CD4-positive, alpha-beta T cell treated with Interleukin-4 for 4 hours (primary cell): ENCODE results near the gene OSTN.
"Not testable (repeated sequence)": the region's sequence is repeated elsewhere in the genome, so short reads cannot be mapped to it uniquely, and the experiment has no call there.

ENCODE experiments used
- DNase-seq: peaks from one replicate; pipeline ENCODE4 v3.0.0-alpha.2; 2020

Gene OSTN, protein sequence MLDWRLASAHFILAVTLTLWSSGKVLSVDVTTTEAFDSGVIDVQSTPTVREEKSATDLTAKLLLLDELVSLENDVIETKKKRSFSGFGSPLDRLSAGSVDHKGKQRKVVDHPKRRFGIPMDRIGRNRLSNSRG

DNA sequence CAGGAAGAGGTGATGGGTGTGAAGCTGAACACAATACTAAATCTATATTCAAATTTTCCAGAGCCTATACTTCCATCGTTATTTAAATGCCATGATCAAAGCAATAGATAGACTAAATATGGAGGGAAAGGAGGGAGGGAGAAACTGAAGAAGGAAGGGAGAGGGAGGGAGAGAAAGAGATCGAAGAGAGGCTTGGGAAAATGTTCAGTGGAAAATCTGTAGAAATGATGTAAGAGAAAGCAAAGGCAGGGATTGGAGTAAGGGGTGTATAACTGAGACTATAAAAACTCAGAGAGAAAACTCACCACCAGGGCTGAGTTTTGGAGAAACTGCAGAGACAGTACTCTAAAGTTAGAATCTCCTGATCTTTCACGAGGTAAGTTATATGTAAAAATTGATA is at the start of gene OSTN:
OSTN (plus strand) TSS at position 310 of the 400 bp plus-strand sequence. CDS start 13,292 bp downstream, outside the sequence.
- no peak for DNase-seq

DNA sequence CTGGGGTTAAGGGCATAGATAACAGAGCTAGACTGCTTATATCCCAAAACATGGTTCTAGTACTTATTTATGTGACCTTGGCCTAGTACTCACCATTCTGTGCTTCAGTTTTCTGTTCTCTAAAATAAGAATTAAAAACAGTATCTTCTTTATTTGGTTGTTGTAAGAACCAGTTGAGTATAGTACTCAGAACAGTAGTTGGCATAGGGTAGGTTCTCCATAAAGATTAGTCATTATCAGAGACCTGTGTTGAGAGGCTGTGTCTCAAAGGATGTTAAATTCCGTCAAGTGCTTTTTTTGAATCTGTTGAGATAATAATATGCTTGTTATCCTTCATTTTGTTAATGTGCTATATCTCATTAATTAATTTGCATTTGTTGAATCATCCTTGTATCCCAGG is 47.4 kb upstream of the OSTN start:
- no peak for DNase-seq

DNA sequence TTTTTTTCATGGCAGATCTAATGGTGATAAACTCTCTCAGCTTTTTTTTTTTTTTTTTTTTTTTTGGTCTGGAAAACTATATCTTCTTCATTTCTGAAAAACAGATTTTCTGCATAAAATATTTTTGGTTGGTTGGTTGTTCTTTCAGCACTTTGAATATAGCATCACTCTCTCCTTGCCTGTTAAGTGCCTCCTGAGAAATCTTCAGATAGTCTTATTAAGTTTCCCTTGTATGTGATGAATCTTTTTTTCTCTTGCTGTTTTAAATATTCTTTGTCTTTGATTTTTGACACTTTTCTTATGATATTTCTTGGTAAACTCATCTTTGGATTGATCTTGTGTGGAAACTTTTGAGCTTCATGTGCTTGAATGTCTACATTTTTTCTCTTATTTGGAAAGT is 44.2 kb upstream of the OSTN start:
- DNase-seq: no peak

DNA sequence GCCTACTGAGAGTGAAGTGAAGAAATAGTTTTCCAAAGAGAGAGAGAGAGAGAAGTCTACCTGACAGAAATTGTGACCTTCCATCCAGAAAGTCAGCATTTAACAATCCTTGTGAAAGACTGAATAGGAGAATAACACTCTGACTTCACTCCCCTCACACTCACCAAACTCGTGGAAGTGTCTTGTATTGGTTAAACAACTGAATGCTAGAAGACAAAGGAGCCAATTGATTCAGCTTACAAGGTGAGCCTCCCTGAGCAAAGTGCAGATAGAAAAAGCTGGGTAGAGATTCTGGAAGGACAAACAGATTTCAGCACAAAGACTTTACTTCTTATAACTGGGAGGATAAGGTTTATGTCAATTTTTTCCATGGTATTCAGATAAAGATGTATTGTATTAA is 40.8 kb upstream of the OSTN start:
- no peak for DNase-seq

DNA sequence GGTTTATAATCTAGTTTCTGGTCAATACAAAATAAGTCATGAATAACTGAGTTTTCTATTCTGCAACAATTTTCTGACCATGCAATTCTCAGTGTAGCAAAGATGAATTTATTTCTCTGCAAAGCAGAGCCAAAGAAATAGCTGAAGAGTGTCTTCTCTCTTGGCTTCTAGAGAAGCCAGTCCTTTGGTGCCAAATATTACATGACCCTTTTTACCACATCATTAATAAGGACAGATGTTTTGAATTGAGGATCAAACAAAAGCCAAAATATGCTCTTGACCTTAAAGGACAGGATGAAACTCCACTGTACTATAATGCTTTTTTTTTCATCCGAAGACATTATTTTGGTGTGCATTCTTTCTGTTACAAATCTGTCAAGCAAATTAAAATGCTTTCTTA is 40.2 kb upstream of the OSTN start:
- DNase-seq: no peak

DNA sequence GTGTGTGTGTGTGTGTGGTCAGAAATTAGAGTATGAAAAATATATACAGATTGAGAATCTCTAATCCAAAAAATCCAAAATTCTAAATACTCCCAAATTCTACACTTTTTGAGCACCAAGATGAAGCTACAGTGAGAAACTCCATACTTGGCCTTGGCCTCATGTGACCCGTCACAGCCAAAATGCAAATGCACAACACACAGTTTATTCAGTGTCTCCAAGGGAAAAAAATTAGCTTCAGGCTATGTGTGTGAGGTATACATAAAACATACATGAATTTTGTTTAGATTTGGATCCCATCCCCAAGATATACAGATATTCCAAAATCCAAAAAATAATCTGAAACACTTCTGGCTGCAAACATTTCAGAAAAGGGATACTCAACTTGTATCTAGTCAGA is 33.2 kb upstream of the OSTN start:
- DNase-seq: no peak

DNA sequence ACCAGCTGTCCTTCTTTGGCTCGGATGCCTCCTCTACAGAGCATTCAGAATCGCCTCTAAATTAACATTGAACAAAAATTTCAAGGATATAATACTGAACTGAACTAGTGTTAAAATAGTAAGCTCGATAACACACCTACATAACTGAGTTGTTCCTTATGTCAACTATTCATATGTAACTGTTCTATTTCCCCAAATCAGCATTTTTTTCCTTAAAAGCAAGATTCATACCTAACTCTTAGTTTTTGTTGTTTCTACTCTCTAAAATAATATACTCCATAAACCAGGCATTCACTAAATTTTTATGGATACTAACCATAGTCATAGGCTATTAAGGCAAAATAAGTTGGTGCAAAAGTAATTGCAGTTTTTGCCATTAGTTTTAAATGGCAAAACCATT is 32.7 kb upstream of the OSTN start:
- DNase-seq: no peak

DNA sequence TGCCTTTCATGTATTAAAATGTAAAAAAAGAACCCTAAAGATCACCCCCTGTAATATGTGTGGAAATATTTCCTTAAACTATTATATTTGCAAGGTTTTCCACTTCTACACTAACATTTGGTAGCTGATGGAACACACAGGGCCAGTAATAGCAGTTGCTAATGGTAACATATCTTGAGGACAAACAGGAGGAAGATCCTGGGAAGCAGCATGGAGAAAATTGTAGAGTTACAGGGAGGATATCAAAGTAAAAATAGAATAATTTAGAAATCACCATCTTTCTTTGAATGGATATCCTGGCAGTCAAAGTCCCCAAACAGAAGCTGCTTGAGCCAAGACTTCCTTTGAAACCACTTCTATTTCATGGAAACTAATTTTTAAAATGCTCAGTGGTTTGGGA is 29.5 kb upstream of the OSTN start:
- DNase-seq: no peak

DNA sequence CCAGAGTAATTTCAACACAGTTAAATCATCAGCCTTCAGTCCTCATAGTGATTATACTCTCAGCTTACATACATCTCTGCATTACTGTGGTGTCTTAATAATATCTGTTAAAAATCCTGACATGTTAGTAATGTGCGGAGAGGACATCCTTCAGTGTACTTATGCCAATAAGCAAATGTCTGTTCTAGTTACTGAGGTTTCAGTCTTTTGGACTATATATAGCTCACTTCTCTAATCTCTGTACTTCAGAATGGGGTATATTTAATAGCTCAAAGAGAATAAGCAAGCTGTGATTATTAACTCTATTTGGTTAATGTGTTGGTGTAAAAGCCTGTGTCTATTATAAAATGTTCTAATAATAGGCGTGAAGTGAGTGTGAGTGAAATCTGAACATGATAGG is 28.9 kb upstream of the OSTN start:
- no peak for DNase-seq

DNA sequence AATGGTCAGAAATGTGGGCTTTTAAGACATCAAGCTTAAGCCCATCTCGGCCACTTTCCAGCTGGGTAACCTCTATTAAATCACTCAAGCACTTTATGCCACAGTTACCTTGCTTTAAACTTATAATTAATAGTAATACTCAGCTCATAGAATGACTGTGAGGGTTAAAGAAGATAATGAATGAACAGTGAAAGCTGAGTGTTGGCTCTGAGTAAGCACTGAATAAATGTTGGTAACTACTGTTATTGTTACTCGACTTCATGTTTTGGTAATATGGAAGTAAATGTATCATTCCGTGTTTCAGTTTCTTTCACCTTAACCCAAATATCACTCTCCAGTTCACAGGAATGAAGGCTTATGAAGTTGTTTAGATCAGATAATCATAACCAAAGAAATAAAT is 23.9 kb upstream of the OSTN start:
- DNase-seq: no peak

DNA sequence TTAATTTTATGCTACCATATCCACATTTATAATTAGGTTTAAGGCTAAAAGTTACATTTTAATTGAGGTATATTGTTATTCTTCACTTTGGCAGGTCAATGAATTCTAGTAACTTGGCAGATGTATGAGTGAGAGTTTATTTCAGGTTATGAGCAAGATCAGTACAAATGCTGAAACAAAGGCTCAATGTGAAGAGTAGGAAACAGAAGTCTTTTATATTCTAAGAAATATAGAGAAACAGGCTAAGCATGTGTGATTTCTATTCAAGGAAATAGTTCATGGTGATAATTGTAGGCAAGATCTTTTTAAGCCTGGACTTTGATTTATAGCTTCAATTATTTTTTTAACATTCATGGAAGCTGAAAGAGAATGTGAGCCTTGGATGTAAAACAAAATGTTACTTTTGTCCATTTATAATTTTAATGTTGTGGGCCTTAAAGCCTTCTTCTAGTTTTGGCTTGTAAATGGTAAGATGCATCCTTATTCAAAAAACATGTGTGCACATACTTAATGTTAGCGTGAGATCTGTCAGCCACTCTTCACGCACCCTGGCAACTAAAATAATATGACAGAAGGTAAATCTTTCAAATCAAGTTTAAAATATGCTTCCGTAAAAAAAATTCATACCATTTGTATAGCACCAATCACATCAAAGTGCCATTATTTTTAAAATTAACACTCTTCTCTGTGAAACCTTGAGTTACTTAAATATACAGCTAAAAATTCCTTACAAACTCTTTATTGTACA is 22.8 kb upstream of the OSTN start:
- DNase-seq: no peak

DNA sequence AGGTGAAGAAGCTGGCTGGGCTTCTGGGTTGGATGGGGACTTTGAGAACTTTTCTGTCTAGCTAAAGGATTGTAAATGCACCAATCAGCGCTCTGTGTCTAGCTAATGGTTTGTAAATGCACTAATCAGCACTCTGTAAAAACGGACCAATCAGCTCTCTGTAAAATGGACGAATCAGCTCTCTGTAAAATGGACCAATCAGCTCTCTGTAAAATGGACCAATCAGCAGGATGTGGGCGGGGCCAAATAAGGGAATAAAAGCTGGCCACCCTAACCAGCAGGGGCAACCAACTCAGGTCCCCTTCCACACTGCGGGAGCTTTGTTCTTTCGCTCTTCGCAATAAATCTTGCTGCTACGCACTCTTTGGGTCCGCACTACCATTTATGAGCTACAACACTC is 13.7 kb upstream of the OSTN start:
- not testable (repeated sequence) for DNase-seq

DNA sequence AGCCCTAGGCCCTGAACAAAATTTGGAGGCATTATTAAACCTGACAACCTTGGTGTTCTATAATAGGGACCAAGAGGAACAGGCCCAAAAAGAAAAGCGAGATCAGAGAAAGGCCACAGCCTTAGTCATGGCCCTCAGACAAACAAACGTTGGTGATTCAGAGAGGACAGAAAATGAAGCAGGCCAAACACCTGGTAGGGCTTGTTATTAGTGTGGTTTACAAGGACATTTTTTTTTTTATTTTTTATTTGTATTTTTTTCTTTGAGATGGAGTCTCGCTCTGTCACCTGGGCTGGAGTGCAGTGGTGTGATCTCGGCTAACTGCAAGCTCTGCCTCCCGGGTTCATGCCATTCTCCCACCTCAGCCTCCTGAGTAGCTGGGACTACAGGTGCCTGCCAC is 10.8 kb upstream of the OSTN start:
- not testable (repeated sequence) for DNase-seq

DNA sequence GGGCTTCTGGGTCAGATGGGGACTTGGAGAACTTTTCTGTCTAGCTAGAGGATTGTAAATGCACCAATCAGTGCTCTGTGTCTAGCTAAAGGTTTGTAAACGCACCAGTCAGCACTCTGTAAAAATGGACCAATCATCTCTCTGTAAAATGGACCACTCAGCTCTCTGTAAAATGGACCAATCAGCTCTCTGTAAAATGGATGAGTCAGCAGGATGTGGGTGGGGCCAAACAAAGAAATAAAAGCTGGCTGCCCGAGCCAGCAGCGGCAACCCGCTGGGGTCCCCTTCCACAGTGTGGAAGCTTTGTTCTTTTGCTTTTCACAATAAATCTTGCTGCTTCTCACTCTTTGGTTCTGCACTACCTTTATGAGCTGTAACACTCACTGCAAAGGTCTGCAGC is 6.8 kb upstream of the OSTN start:
- not testable (repeated sequence) for DNase-seq

DNA sequence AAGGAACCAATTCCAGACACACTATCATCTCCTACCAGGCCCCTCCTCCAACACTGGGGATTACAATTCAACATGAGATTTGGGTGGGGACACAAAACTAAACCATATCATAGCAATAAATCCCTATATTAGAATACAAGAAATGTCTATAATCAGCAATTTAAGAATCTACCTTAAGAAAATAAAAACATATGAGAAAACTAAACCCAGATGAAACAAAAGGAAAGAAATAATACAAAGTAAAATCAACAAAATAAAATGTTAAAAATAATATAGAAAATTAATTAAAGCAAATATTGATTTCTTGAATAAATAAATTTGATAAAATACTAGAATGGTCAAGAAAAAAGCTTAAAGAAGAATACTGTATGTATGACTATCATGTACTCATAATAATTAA is 6.1 kb upstream of the OSTN start:
- DNase-seq: no peak

DNA sequence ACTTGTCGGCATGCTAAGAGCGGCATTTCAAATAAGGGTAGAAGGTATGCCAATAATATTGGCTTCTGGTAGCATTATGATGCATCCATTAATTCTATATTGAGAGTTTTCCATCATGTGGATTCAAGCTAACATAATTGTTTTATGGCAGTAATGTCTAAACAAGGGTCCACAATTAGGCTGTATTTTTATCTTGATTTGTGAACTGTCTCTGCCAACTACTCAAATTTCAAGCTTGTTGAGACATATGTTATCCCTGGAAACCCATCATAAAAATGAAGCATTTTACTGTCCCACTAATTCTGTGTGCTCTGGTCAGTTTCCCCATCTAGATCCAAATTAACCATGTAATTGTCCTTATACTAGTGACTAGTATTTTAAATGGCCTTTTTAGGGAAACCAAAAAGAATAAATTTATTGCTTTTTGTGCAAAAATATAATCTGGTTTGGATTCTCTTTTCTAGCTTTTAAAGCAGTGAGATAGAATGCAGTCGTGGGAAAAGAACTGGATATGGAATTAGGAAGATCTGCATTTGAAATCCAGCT is 1.2 kb upstream of the OSTN start:
- DNase-seq: no peak

DNA sequence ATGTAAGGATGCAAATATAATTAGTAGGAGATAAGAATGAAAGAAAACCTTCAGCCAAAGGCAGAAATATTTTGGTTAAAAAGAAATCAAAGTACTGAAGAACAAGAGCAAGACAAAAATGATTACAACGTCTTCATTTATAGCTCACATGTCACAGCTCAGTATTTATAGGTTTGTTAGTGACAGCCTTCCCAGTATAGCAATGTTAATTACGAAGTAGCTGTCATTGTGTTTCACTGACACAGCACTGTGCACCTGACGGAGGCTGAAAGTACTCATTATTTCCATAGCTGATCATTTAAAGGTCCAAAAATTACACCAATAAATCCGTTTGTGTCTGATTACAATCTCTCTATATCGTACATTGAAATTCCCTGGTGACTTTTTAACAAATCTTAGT is 561 bp upstream of the OSTN start:
- DNase-seq: no peak

DNA sequence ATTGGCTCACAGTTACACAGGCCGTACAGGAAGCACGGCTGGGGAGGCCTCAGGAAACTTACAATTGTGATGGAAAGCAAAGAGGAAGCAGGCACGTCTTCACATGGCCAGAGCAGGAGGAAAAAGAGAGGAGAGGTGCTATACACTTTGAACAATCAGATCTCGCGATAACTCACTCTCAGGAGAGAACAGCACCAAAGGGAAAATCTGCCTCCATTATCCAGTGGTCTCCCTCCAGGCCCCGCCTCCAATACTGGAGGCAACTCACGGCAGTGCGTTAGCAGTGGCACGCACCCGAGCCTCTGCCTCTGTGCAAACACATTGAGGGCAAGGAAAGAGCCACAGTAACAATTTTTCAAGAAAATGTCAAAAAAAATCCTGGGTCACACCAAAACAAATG is 11.0 kb downstream of the OSTN start:
- no peak for DNase-seq

DNA sequence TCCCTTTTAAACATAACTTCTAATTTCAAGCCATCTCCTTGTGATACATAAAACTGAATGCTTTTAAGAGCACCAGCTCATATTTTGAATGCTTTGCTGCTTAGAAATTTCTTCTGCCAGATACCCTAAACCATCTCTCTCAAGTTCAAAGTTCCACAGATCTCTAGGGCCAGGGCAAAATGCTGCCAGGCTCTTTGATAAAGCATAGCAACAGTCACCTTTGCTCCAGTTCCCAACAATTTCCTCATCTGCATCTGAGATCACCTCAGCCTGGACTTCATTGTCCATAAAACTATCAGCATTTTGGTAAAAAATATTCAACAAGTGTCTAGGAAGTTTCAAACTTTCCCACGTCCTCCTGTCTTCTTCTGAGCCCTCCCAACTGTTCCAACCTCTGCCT is 17.5 kb downstream of the OSTN start:
- DNase-seq: no peak

DNA sequence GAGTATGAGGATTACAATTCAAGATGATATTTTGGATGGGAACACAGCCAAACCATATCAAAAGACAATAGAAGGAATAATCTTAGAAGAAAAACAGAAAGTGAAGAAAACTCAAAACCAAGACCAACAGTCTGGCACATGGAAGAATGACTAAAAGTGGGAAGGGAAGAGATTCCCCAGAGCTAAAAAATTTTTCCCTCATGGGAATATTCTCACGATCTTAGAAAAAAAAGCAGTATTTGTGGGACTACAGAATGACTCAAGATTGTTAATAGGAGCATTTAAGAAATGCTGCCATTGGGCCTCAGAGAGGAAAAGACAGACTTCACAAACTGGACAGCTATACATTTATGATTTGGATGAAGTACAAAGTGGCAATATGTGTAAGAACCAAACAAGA is 18.3 kb downstream of the OSTN start:
- no peak for DNase-seq

DNA sequence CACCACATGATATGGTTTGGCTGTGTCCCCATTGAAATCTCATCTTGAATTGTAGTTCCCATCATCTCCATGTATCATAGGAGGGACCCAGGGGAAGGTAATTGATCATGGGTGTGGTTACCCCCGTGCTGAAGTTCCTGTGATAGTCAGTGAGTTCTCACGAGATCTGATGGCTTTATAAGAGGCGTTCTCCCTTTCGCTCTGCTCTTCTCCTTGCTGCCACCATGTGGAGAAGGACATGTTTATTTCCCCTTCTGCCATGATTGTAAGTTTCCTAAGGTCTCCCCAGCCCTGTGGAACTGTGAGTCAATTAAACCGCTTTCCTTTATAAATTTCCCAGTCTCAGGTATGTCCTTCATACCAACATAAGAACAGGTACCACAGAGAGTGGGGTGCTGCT is 21.9 kb downstream of the OSTN start:
- no peak for DNase-seq

DNA sequence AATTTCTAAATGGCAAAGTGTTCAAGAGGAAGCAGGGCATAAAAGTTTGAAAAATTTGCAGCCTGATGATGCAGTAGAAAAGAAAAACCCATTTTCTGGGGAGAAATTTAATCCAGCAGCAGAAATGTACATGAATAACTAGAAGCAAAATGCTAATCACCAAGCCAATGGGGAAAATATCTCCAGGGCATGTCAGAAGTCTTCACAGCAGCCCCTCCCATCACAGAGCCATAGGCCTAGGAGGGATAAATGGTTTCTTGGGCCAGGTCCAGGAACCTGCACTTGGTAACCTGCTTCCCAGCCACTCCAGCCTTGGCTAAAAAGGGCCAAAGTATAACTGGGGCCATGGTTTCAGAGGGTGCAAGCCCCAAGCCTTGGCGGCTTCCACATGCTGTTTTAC is 22.6 kb downstream of the OSTN start:
- no peak for DNase-seq

DNA sequence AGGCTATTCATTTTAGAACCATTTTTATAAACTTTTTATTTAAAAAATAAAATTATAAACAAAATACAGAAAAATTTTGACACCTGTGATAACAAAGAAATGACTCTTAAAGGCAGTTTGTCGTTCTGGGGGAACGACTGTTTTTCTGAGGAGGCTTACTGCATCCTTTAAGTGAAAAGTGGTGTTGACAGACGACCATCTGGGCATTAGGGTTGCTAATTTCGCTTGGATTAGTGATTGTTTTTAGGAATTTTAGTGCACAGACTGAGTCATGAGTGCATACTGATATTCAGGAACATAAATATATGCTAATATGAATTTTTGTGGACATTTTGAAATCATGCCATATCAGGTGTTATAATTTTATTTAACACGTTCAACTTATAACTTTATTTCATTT is 28.5 kb downstream of the OSTN start:
- no peak for DNase-seq

DNA sequence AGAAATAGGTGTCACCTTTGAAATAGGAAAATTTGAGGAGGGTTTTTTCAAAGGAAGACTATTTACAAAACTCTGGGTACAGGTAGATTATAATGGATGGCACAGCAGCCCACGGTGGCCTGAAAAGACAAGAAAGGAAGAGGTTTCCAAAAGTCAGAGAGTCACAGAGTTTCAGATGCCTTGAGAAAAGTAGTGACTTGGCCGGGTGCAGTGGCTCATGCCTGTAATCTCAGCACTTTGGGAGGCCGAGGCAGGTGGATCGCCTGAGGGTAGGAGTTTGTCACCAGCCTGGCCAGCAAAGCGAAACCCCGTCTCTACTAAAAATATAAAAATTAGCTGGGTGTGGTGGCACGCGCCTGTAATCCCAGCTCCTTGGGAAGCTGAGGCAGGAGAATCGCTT is 35.2 kb downstream of the OSTN start:
- DNase-seq: no peak
